HG02610 (cell line): Measurements from ENCODE around the gene TMEM165.

Experiments used
- ATAC-seq: cut with Tn5 transposase; IDR thresholded peaks from one replicate; pipeline ENCODE4 v1.9.1; 2021; ENCODE audit warnings: mild to moderate bottlenecking, moderate library complexity; ENCODE audit not compliant: unreplicated experiment

The TMEM165 gene

GRCh38 chr4:55447831-55448230 lies 52.1 kb downstream of the TMEM165 start:
- ATAC-seq, result no peak

GRCh38 chr4:55450566-55450965 lies 54.8 kb downstream of the TMEM165 start:
- no peak for ATAC-seq

GRCh38 chr4:55458164-55458563 lies 62.4 kb downstream of the TMEM165 start:
- no peak for ATAC-seq

GRCh38 chr4:55458611-55459010 lies 62.9 kb downstream of the TMEM165 start:
- no peak for ATAC-seq

GRCh38 chr4:55466001-55466400 lies 70.2 kb downstream of the TMEM165 start:
- ATAC-seq, result no peak

GRCh38 chr4:55468724-55469123 lies 73.0 kb downstream of the TMEM165 start:
- ATAC-seq, result no peak

GRCh38 chr4:55469979-55470378 lies 74.2 kb downstream of the TMEM165 start:
- no peak for ATAC-seq
